OCI-LY7 (cell line): Measurements from ENCODE around the gene NRDC.

Experiments
- EZH2phosphoT487 ChIP-seq: fragments of 200-600 bp; sonication (generic); IDR thresholded peaks from 2 replicates; pipeline ENCODE4 v1.6.1; 2018; ENCODE audit warnings: low read depth, borderline replicate concordance, mild to moderate bottlenecking, mixed run types, antibody characterized with exemption, low read length, moderate library complexity, mixed read lengths
- TF ChIP-seq, protein P1 (sequence below): fragments of 200-600 bp; sonication (generic); conservative IDR thresholded peaks from 2 replicates; pipeline ENCODE4 v1.5.1; 2014; ENCODE audit warnings: mild to moderate bottlenecking, antibody characterized with exemption, low read length, moderate library complexity, mixed read lengths

DNA sequence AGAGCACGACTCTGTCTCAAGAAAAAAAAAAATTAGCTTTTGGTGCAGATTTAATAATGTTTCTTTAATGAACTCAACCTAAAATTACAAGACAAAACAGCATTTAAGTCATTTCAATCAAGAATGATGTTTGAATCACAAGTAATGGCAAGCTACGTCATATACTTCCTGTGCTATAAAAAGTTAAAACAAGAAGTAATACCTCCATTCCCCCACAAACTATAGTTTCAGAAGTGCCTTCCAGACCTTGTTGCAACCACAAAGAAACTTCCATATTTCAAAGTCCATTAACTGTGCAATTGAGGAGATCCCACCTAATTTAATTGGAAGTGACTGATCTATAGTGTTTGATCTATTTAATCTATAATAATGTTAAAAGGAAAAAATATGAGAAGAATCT is 15.1 kb downstream of the NRDC start:
- TF ChIP-seq, protein P1, sequence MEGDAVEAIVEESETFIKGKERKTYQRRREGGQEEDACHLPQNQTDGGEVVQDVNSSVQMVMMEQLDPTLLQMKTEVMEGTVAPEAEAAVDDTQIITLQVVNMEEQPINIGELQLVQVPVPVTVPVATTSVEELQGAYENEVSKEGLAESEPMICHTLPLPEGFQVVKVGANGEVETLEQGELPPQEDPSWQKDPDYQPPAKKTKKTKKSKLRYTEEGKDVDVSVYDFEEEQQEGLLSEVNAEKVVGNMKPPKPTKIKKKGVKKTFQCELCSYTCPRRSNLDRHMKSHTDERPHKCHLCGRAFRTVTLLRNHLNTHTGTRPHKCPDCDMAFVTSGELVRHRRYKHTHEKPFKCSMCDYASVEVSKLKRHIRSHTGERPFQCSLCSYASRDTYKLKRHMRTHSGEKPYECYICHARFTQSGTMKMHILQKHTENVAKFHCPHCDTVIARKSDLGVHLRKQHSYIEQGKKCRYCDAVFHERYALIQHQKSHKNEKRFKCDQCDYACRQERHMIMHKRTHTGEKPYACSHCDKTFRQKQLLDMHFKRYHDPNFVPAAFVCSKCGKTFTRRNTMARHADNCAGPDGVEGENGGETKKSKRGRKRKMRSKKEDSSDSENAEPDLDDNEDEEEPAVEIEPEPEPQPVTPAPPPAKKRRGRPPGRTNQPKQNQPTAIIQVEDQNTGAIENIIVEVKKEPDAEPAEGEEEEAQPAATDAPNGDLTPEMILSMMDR, result no peak
- no peak for TF ChIP-seq EZH2phosphoT487
